GM19372 (cell line): ENCODE results near the gene TBCCD1.
"Not testable (repeated sequence)": the region's sequence is repeated elsewhere in the genome, so short reads cannot be mapped to it uniquely, and the experiment has no call there.

Source experiments
- ATAC-seq: cut with Tn5 transposase; IDR thresholded peaks from one replicate; pipeline ENCODE4 v1.9.1; 2021; ENCODE audit warnings: mild to moderate bottlenecking, low read depth, moderate library complexity; ENCODE audit not compliant: unreplicated experiment

TBCCD1 gene

DNA sequence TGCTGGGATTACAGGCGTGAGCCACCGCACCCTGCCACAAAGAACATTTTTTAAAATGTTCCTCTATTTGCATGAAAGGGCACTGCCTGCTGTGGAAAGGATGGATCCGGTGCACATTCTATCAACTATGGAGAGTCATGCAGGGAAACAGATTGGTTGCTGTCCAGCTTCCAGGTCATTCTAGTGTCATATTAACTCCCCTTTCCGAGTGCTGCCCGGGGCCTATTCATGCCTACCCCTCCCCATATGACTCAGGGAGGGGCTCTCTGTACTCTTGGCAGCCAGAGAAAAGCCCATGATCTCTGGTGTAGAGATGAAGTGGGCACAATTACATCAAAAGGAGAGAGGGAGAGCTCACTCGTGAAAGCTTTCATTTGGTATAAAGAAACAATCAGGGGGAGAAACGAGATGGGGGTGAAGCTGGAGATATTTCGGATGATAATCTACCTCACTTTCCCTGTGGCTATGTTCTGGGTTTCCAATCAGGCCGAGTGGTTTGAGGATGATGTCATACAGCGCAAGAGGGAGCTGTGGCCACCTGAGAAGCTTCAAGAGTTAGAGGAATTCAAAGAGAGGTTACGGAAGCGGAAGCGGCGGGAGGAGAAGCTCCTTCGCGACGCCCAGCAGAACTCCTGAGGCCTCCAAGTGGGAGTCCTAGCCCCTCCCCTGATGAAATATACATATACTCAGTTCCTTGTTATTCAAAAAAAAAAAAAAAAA, 29.6 kb upstream of the TBCCD1 start:
- no peak for ATAC-seq

DNA sequence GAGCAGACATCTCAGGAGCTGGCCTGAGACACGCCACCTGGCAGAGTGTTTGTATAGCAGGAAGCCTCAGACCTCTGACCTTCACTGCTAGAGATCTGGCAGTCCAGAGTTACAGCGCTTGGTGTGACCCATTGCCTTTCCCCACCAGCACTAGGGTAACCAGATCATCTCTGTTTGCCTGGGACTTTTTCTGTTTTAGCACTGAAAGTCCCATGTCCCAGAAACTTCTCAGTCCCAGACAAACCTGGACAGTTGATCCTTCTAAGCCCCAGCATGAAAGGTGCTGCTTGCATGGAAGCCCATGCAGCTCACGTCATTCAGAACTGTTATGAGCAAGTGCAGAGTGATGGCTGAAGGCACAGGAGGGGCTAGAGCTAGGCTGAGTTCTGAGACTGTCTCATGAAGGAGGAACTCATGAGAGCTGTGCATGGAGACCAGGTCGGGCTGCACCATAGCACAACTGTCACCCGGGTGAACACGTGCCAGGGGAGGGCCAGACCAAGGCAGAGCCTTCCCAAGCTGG, 27.5 kb upstream of the TBCCD1 start:
- ATAC-seq: no peak

DNA sequence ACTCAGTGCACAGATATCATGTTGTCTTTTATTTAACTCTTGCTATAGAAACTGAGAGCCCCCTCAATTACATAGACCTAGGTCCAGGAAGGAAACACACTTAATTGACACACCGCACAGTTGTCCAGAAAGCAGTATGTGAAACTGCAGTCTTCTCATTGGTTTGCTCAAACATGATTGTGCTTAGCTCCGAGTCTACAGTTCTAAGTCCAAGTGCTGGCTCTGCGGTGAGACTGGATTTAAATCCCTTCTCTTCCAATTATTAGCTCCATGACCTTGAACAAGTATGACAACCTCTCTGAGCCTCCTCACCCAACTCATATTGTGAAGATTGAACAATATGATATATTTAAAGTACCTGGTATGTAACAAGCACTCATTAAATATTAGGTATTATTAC, 26.7 kb upstream of the TBCCD1 start:
- ATAC-seq: no peak

DNA sequence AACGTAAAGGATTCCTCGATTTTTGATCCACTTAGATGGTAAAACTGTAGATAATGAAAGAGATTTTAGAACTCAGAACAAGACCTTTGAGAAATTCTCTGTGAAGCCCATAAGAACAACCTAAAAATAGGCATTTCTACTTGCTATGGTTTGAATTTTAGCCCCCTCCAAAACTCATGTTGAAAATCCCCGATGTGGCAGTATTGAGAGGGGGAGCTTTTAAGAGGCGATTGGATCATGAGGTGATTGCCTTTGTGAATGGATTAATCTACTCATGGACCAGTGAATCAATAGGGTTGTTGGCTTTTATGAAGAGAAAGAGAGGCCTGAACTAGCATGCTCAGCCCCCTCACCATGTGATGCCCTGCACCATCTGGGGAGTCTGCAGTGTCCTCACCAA, 25.5 kb upstream of the TBCCD1 start:
- no peak for ATAC-seq

DNA sequence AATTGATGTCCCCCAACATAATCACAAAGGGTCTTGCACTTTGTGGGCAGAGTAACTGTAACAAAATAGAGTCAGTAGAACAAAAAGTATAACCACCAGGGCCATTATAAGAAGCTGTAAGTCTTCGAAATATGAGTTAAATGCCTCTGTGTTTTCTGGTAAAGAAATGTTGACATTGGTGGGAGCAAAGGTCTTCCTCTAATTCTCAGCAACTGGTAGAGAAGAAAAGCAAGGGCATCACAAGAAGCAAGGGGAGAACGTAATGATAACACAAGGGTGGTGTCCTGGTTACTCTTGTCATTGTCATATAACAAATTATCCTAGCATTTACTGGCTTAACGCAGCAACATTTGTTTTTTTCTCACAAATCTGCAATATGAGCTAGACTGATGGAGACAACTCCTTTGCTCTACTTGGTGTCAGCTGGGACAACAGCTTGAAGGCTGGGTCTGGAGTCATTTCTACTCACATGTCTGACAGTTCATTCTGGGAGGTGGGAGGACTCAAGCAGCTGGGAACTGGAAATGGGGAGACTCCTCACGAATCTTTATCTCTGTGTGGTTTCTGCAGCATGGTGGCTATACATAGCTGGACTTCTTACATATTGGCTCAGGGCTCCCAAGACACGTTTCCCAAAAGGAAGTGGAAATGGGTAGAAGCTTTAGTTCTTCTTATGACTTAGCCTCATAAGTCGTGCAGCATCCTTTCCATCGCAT, 23.6 kb upstream of the TBCCD1 start:
- ATAC-seq: no peak

DNA sequence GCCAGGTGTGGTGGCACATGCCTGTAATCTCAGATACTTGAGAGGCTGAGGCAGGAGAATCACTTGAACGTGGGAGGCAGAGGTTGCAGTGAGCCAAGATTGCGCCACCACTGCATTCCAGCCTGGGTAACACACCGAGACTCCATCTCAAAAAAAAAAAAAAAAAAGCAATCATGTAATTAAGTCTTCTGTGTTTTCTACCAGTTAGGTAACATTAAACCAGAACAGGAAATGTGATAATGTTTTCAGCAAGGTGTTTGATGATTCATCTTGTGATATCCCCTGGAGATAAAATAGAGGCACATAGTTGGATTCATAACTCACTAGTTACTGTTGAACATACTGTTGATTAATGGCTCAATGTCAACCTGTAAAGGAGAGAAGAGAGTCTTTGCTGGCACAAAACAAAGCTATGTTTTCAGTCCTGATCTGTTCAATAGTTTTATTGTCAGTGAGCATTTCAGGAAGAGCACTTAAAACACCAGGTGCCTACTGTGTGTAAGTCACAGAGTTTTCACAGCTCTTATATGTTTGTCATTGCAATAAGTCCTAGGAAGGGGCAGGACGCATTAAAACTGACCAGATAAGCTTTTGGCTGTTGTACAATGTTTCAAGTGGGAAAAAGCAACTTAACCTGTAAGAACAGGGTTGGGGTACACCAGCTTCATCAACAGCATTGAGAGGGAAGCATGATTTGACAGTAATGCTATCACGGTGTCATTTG, 22.9 kb upstream of the TBCCD1 start:
- ATAC-seq: no peak

DNA sequence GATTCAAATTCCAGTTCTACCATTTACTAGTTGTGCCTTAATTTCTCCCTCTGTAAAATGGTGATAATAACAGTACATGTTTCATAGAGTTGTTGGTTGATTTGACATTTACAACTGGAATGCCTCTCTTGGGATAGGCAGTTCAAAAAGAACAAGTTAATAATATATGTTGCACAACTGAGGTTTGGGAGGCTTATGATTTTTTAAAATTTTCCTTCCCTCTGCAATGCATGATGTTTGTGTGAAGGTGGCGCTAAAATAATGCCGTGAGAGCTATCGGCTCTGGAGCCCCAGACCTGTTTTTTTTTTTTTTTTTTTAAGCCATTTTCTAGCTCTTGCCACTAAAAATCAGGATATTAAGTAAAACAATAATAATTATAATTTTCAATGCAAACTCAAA, 22.0 kb upstream of the TBCCD1 start:
- ATAC-seq: no peak

DNA sequence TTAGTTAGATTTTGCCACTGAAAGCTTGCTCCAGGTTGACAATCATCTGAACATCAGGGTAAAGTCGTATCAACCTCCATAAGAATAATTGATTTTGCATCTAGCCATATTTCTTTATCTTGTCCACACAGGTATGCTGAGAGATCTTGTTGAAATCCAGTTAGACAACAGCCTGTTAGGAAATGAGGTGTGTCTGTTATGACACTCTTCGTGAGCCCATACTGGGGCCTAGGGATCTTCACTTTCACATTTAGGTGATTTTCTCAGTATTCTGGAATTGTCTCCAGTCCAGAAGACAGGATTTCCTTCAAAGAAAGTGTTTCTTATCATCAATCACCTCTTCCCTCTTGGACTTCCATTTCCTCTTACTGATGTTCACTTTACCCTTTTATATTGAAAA, 21.5 kb upstream of the TBCCD1 start:
- no peak for ATAC-seq

DNA sequence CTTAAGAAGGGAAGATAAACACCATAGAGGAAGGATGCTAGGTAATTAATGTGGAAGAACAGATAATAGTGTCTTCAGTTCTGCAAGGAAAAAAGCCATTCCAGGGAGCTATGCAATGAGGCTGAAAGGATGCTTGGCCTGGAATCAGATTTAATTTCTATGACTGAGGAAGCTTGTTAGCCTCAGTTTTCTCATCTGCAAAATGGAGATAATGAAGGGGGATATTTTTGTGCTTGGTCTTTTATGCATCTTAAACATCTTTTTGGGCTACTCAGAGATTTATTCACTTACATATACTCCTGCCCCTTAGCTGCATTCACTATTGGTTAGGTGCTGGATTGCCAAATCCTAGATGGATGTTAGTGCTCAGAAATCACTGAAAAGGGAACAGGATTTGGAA, 20.0 kb upstream of the TBCCD1 start:
- ATAC-seq: no peak

DNA sequence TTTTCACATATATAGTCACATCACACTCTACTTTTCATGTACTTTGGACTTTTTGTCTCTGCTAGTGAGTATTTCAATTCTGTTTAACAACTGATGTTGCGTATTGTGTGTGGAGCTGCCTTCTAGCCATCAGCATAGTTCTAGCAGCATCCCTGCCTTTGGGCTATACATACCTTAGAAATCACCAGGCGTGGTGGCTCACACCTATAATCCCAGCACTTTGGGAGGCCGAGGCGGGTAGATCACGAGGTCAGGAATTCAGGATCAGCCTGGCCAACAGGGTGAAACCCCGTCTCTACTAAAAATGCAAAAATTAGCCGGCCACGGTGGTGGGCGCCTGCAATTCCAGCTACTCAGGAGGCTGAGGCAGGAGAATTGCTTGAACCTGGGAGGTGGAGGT, 19.1 kb upstream of the TBCCD1 start:
- not testable (repeated sequence) for ATAC-seq

DNA sequence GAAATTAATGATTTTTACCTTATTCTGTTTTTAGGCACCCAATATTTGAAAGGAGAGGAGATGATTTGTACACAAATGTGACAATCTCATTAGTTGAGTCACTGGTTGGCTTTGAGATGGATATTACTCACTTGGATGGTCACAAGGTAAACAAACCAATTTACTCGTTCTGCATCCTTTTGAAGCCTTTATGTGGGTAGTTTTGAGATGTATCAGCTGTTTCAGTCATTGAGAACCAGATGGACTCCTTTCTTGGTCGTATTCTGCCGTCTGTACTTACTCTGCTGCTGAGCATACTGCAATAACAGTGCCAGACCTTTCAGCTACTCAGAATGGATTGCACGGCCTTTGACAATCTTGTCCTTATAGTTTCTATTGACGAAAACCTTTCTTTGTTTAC, 16.7 kb upstream of the TBCCD1 start:
- no peak for ATAC-seq

DNA sequence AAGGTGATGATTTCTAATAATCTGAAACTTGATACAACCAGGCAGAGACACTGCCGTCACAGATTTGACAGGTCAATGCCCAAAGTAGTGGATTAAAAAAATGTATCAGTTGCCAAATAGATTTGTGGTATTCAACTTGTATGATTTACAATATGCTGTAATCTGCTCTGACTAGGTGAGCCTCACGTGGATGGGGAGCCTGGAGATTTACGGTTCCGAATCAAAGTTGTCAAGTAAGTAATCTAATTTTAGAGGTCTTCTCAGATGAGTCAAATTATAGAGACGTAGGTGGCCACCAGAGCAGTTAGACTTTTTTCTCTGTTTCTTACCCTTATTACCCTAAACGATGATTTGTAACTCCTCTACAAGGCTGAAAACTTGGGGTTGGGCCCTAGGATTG, 15.4 kb upstream of the TBCCD1 start:
- no peak for ATAC-seq

DNA sequence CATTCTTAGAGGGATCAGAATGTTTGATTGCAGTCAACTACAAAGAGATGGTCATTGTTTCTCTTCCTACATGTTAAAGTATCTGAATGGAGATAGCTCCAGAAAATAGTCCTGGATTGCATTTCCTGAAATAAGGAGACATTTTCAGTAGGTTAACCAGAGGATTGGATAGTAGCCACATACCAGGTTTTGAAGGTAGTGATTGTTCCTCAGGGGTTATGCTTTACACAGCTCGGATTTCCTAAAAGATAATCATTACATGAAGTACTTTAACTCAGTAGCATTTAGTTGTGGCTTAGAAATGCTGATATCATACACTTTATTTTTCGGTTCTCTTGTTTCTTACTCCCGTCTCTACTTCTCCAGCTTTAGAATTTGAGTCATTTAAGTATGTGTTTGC, 13.6 kb upstream of the TBCCD1 start:
- ATAC-seq: no peak

DNA sequence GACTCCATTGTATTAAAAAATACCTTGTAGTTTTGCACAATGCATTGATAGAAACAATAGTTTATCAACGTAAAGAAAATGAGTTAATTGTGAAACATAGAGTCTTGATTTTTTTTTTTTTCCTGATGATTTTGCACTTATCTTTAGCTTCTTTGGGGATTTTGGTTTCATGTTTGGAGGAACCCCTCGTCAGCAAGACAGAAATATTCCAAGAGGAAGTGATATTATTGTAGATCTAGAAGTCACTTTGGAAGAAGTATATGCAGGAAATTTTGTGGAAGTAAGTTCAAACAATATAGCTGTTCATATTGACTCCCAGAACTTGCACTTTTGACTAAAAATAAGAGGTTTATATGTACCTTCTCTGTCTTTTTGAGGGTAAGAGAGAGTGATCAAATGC, 10.4 kb upstream of the TBCCD1 start:
- no peak for ATAC-seq

DNA sequence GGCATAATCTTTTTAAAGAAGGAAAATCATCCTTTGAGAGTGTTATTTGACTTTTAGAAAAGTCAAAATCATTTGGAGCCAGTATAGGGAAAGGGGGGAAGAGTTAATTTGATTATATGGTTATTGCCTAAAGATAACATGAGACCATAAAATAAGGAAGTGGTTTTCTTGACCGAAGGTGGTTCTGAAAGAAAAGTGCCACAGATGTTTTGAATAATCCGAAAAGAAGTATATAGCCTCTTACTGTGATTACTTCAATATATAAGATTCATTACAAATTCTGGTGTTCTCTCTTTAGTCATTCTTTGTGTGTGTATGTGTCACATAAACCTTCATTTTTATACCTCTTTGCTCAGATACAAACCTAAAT, 4.5 kb upstream of the TBCCD1 start:
- ATAC-seq: no peak

DNA sequence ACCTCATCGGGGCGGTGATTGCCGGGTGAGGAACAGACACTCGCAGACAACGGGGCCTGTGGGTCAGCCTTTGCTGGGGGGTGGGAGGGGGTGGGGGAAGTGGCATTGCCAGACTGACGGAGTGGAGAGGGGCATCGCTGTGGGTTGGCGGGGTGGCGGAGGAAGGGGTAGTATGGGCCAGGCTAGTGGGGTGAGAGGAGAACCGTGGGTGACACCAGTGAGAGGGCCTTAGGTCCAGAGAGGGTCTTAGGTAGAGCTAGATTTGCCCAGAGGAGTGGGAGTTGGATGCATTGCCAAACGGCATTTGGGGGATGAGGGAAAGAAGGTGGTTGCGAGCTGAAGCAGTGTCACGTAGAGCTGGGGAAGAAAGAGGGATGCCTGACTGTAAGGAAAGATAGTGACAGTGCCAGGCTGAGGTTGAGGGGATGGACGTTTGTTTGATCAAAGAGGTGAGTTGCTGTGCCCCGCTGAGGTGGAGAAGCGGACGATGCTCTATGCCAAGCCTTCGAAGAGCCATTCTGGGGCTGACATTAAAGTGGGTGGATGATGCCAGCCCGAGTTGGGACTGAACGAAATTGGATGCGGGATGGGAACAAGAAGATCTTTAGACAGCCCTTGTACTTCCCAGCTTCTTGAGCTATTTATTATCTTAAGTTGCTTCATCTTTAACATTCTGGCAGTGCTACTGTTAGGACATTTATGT, 4.0 kb upstream of the TBCCD1 start:
- ATAC-seq: no peak

DNA sequence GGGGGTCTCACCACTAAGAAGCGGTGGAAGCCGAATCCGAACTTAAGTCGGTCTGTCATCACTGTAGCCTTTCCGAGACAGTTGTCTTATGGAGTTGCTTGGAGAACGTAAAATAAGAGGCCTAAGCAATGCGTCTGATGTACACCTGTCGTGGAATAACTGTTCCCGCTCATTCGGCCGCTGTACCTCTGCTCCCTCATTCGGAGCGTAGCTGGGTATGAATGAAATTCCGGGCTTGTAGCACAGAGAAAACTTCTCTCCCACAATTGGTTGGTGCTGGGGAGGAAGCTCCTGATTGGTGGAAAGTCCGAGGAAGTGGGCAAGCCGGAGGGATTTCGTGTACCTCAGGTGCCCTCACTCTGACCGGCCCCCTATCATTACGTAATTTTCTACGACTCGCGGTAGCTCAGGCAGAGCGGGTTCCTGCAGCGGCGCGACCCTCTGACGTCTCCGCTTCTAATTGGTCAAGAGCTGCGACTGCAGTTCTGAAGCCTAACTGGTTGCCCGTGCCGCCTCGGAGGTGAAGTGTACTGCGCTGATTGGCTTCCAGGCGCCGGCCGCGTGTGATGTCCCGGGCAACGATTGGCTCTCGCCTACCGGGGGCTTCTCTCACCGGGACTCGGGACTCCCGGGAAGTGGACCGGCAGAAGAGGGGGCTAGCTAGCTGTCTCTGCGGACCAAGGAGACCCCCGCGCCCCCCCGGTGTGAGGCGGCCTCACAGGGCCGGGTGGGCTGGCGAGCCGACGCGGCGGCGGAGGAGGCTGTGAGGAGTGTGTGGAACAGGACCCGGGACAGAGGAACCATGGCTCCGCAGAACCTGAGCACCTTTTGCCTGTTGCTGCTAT, 3.2 kb upstream of the TBCCD1 start, which contains the start of gene DNAJB11:
Gene DNAJB11 (plus strand): TSS at position 625 of the 845 bp plus-strand sequence. CDS start 178 bp downstream, at position 803.
- ATAC-seq: peak; percentile 83

DNA sequence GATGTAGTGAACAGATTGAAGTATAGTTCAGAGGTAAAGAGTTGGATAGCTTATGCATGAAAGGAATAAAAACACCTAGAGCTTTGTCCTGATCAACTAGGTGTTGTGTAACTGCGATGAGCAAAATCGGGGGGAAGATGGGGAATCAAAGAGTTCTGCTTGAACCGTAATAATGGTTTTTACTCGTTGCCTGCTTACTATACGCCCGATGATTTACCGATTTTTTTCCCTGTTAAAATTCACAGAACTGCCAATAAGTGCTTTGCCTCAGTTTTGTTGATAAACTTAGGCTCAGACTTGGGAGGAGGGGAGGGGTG, 2.6 kb upstream of the TBCCD1 start:
- no peak for ATAC-seq

DNA sequence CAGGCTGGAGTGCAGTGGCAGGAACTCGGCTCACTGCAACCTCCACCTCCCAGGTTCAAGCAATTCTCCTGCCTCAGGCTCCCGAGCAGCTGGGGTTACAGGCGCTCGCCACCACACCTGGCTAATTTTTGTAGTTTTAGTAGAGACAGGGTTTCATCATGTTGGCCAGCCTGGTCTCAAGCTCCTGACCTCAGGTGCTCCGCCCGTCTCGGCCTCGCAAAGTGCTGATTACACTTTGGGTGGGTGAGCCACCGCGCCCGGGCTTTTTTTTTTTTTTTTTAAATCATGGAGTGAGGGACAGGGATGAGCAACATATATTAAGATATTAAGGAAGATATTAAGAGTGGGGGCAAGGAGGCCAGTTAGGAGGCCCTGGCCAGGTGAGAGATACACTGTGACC, 2.2 kb upstream of the TBCCD1 start:
- not testable (repeated sequence) for ATAC-seq

DNA sequence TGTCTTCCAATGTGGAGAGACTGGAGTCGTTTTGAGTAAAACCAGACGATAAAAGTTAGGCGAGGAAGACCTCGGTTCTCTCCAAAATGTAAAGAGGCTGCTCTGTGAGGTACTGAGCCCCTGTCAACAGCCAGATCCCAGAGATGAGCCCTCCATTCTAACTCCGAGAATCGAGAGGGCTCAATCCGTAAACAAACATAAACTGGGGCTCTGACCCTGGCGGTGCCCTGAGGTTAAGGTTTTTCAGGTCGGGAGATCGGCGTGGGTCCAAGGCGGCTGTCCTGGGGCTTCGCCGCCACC, 417 bp downstream of the TBCCD1 start:
- no peak for ATAC-seq
